Endodermal cell (in vitro differentiated cells): ENCODE data around the gene TBC1D2. TPM values are rescaled to one million over a fixed set of nuclear protein-coding genes. Genes with fewer than 3 reads are reported as not detected.
"Not testable (repeated sequence)": the region's sequence is repeated elsewhere in the genome, so short reads cannot be mapped to it uniquely, and the experiment has no call there.

ENCODE experiments used
- DNase-seq: peaks from one replicate; pipeline ENCODE4 v3.0.0-alpha.2; 2017
- H3K27ac ChIP-seq: 2 replicates; pipeline ENCODE4 v1.5.1; 2013; ENCODE audit warnings: mild to moderate bottlenecking, low read depth, low read length, moderate library complexity
- H3K27me3 ChIP-seq: 2 replicates; pipeline ENCODE4 v1.6.1; 2013; ENCODE audit warnings: mild to moderate bottlenecking, low read length, moderate library complexity; ENCODE audit not compliant: insufficient read depth, control insufficient read depth, poor library complexity, severe bottlenecking
- H3K36me3 ChIP-seq: 2 replicates; pipeline ENCODE4 v1.7.0; 2013; ENCODE audit warnings: mild to moderate bottlenecking, low read length, moderate library complexity; ENCODE audit not compliant: control insufficient read depth, insufficient read depth
- H3K4me1 ChIP-seq: one replicate; pipeline ENCODE4 v1.7.0; 2013; ENCODE audit warnings: low read length; ENCODE audit not compliant: control insufficient read depth, insufficient read depth
- H3K4me3 ChIP-seq: 2 replicates; pipeline ENCODE4 v1.5.1; 2013; ENCODE audit warnings: mild to moderate bottlenecking, low read length, moderate library complexity
- H3K9ac ChIP-seq: 2 replicates; pipeline ENCODE4 v1.6.1; 2013; ENCODE audit warnings: mild to moderate bottlenecking, low read length, moderate library complexity; ENCODE audit not compliant: poor library complexity, severe bottlenecking; ENCODE audit errors: extremely low read depth
- H3K9me3 ChIP-seq: 2 replicates; pipeline ENCODE4 v1.6.1; 2013; ENCODE audit warnings: mild to moderate bottlenecking, low read length, moderate library complexity; ENCODE audit not compliant: control insufficient read depth
- H3K27ac Mint-ChIP-seq: 2 replicates; pipeline ENCODE4 v1.8.0; 2020; ENCODE audit warnings: mixed read lengths
- H3K27me3 Mint-ChIP-seq: 2 replicates; pipeline ENCODE4 v1.8.0; 2021; ENCODE audit warnings: mild to moderate bottlenecking, mixed read lengths; ENCODE audit not compliant: insufficient read depth
- H3K36me3 Mint-ChIP-seq: 2 replicates; pipeline ENCODE4 v1.8.0; 2020; ENCODE audit warnings: low read depth, mixed read lengths
- H3K4me1 Mint-ChIP-seq: 2 replicates; pipeline ENCODE4 v1.8.0; 2020; ENCODE audit warnings: mixed read lengths
- H3K4me3 Mint-ChIP-seq: 2 replicates; pipeline ENCODE4 v1.8.0; 2020; ENCODE audit warnings: mild to moderate bottlenecking, moderate library complexity, mixed read lengths
- H3K9me3 Mint-ChIP-seq: 2 replicates; pipeline ENCODE4 v1.8.0; 2020; ENCODE audit warnings: mild to moderate bottlenecking, mixed read lengths
- CTCF ChIP-seq: fragments of 200-600 bp; sonication (generic); conservative IDR thresholded peaks from 2 replicates; pipeline ENCODE4 v1.5.0; 2021; ENCODE audit warnings: antibody characterized with exemption, mild to moderate bottlenecking
- WGBS, 2 experiments: methylation state at CpG; one replicate each; pipeline versions ENCODE4 v1.1.5 to v1.1.7; 2013; ENCODE audit warnings: missing lambda C conversion rate in 2 of 2, mixed read lengths in 1 of 2; ENCODE audit not compliant: insufficient coverage in 1 of 2, insufficient read length in 1 of 2; 5-methylcytosine and 5-hydroxymethylcytosine counted together
- total RNA-seq, 2 donors: library from RNA; stranded (reverse); fragmentation: NEBNext Ultra II Directional in 1 of 2; extraction: Animal tissue kit (Norgen Biotek cat#: 25700) in 1 of 2; gene quantifications; 2 replicates in 1 of 2; 3 replicates in 1 of 2; pipeline ENCODE4 v1.2.1, GENCODE V29; 2021

TBC1D2 gene
- total RNA-seq, 2 donors from 2014 or later, result 8.1 to 10.4 TPM

GRCh38 chr9:98175028-98175569, 80.3 kb downstream of the TBC1D2 start:
- Histone ChIP-seq H3K9ac (no peak overlapping the region), H3K9me3 (no peaks in the 10 kb centered on the region), H3K4me3 (no peak overlapping the region), H3K36me3 (no peaks in the 10 kb centered on the region), H3K27me3 (no peaks in the 10 kb centered on the region), H3K27ac (peak overlapping the region; percentile 30), H3K4me1 (peaks cover 7% of the 10 kb centered on the region)
- TF ChIP-seq CTCF, result no peak
- 55 to 74% methylated on average over 5 to 6 of the region's 6 CpGs for WGBS, 2 experiments
- peaks cover 34% of the 10 kb centered on the region for H3K4me1 Mint-ChIP-seq
- no peak overlapping the region for H3K27ac Mint-ChIP-seq
- H3K27me3 Mint-ChIP-seq, result no peaks in the 10 kb centered on the region
- no peak overlapping the region for H3K4me3 Mint-ChIP-seq
- no peak for DNase-seq
- H3K9me3 Mint-ChIP-seq, result no peaks in the 10 kb centered on the region
- H3K36me3 Mint-ChIP-seq, result peaks cover 4% of the 10 kb centered on the region

DNA sequence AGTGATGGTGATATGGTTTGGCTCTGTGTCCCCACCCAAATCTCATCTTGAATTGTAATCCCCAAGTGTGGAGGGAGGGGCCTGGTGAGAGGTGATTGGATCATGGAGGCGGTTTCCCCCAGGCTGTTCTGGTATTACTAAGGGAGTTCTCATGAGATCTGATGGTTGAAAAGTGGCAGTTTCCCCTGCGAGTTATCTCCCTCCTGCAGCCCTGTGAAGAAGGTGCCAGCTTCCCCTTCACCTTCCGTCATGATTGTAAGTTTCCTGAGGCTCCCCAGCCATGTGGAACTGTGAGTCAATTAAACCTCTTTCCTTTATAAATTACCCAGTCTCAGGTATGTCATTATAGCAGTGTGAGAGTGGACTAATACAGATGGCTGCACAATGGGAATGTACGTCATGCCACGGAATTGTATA, 80.9 kb downstream of the TBC1D2 start:
- not testable (repeated sequence) for H3K4me3 Mint-ChIP-seq, H3K27ac Mint-ChIP-seq, DNase-seq, H3K36me3 ChIP-seq, H3K4me3 ChIP-seq, H3K27ac ChIP-seq, H3K36me3 Mint-ChIP-seq, H3K27me3 Mint-ChIP-seq, H3K4me1 ChIP-seq, H3K9me3 Mint-ChIP-seq, H3K9ac ChIP-seq, H3K9me3 ChIP-seq, H3K27me3 ChIP-seq
- H3K4me1 Mint-ChIP-seq, result peaks cover 36% of the 10 kb centered on the region
- WGBS, 2 experiments, result 92% methylated on average over 5 of the region's 5 CpGs; no CpG with 5 or more reads in 1 of the 2 experiments

DNA sequence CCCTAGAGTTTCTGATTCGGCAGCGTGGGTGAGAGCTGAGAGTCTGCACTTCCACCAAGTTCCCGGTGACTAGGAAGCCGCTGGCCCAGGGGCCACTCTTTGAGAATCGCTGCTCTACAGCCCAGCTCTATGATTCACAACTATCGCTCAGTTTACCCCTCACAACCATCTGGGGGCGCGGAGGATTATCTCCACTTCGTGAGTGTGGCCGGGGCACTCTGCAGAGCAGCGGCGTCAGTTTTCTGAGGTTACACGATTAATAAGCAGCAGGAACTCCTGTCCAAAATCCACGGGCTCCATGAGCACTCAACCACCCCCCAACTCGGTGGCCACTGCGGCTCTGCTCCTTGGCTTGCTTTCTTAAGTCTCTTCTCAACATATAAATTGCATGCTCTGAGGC, 82.3 kb downstream of the TBC1D2 start:
- peaks cover 7% of the 10 kb centered on the region for H3K4me1 ChIP-seq

More for the DNA sequence above, 82.3 kb downstream of the TBC1D2 start:
- peaks cover 4% of the 10 kb centered on the region for H3K36me3 Mint-ChIP-seq
- H3K27me3 ChIP-seq, result no peaks in the 10 kb centered on the region
- no peaks in the 10 kb centered on the region for H3K9me3 ChIP-seq
- H3K4me3 Mint-ChIP-seq, result no peak overlapping the region
- DNase-seq, result no peak
- peaks cover 44% of the 10 kb centered on the region for H3K4me1 Mint-ChIP-seq
- H3K27ac ChIP-seq, result no peak overlapping the region
- TF ChIP-seq CTCF, result no peak
- no peak overlapping the region for H3K4me3 ChIP-seq
- no peaks in the 10 kb centered on the region for H3K27me3 Mint-ChIP-seq
- no peaks in the 10 kb centered on the region for H3K36me3 ChIP-seq
- no peak overlapping the region for H3K9ac ChIP-seq
- H3K9me3 Mint-ChIP-seq, result no peaks in the 10 kb centered on the region
- 92 to 93% methylated on average over 15 to 16 of the region's 16 CpGs for WGBS, 2 experiments
- no peak overlapping the region for H3K27ac Mint-ChIP-seq
